Dermis blood vessel endothelial cell (primary cell): ENCODE results near the gene INSM1. TPM values are rescaled to one million over a fixed set of nuclear protein-coding genes. Genes with fewer than 3 reads are reported as not detected.
A peak's percentile ranks its signal among the peaks of the same experiment; 100 is the strongest.
"Not testable (repeated sequence)": the region's sequence is repeated elsewhere in the genome, so short reads cannot be mapped to it uniquely, and the experiment has no call there.

Experiments used
- DNase-seq: peaks from one replicate; pipeline ENCODE4 v3.0.0; 2010
- total RNA-seq: library from RNA; depleted of rRNA; stranded (reverse); fragments of >200 nt; gene quantifications from 2 replicates; pipeline ENCODE4 v1.2.3, GENCODE V29; 2014

The INSM1 gene, protein sequence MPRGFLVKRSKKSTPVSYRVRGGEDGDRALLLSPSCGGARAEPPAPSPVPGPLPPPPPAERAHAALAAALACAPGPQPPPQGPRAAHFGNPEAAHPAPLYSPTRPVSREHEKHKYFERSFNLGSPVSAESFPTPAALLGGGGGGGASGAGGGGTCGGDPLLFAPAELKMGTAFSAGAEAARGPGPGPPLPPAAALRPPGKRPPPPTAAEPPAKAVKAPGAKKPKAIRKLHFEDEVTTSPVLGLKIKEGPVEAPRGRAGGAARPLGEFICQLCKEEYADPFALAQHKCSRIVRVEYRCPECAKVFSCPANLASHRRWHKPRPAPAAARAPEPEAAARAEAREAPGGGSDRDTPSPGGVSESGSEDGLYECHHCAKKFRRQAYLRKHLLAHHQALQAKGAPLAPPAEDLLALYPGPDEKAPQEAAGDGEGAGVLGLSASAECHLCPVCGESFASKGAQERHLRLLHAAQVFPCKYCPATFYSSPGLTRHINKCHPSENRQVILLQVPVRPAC
- not detected in 2 replicates for total RNA-seq

DNA sequence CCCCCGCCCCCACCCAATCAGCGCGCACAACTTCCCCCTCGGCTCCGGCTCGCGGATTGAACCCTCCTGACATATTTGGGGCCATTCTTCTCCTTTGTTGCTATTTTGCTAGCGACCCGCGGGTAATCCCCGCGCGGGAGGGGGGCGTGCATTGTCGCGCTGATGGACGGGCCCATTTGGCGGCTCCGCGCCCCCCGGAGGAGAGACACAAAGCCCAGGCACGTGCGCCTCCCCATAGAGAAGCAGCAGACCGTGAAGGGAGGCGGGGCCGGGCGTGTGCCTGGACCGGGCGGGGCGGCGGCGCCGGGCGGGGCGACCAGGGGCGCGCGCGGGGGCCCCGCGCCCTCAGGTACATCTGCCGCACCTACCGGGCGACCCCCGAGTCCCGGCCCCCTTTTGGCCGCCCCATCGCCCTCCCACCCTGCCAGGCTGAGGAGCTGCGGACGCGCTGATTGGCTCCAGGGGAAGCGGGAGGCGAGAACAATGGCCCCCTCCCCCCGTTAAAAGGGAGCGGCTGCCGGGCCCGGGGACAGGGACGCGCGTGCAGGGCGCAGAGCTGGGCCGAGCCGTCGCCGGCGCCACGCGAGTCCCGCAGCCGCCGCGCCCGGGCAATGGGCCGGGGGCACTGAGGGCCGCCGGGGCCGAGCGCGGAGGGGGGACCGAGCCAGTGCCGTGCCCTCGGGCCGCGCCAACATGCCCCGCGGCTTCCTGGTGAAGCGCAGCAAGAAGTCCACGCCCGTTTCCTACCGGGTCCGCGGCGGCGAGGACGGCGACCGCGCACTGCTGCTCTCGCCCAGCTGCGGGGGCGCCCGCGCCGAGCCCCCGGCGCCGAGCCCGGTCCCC, at the start of gene INSM1:
INSM1 (plus strand) TSS at position 530 of the 843 bp plus-strand sequence; CDS start at position 694, 164 bp downstream.
- no peak for DNase-seq

DNA sequence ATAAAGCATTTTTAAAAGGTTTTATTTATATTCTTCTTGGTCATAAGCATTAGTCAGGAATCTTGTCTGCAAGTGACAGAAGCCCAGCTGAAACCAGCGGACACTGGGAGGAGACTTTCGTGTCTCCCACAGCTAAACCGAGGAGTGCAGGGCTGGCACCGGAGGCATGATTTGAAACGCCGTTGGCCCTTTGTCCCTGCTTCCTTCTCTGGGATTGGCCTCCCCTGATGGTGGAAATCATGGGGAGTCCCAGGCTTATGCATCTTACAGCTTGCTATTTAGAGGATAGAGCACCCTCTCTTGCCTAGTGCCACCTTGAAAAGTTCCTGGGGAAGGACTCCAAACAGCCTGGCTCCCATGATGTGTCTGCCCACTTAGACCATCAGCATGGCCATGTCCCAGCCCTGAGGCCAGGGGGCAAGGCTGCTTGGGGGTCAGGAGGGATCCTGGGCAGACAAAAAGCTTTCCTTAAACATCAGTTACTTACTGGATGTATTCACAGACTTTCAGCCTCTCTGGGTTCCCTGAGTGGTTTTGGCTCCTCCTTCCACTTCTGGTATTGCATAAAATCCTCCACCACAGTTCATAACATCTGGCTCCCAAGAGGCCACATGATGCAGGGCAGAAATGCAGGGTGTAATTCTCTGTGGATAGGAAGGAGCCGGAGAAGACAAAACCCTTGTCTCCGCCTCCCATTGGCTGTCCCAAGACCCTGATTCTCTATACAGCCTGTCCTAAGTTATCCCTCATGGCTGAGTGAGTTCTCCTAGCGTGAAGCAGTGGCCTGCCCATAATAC, 49.3 kb upstream of the INSM1 start:
- DNase-seq = no peak

DNA sequence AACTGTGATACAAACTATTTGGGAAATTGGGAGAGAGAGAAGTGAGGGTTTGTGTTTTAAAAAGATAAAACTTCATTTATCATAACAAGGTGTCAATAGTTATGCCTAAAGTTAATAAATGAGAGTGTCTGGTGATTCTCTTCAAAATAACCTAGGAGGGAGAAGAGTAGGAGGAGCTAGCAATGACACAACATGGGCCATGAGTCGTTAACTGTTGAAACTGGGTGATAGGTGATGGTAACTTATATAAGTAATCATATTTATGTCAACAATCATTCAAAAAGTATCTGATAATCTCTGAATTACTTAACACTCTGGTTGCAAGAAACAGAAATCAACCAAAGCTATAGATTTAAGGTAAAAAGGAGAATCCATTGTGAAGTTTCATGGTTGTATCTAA, 46.8 kb upstream of the INSM1 start:
- DNase-seq = no peak

DNA sequence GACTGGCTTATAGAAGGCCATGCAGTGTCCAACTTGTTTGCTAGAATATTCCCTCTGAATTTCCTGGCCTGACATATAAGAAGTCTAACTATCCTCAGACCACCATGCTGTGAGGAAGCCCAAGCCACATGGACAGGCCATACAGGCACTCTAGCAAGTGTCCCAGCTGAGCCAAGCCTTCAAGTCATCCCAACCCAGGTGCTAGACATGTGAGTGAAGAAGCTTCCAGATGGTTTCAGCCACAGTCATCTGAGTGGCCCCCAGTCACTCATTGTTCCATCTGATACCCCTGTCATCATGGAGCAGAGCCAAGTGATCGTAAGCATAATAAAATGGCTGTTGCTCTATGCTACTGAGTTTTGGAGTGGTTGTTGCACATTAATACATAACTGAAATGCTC, 46.0 kb upstream of the INSM1 start:
- DNase-seq = no peak

DNA sequence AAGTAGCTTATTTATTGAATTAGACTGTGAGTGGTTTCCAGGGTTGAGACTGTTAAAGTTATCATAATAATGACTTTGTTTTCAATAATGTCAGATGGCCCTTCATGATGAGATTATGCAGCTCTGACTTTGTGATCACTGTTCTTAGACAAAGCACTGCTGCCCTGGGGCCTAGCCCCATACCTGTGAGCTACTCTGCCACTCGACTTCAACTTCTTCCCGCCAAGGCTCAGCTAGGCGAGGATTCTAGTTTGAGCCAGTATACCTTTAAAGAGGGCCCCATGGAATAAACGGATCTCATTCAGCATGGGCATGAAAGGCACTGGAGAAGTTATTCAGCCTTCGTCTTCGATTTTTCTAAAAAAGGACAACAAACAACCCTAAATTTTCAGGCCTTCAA, 45.0 kb upstream of the INSM1 start:
- no peak for DNase-seq

DNA sequence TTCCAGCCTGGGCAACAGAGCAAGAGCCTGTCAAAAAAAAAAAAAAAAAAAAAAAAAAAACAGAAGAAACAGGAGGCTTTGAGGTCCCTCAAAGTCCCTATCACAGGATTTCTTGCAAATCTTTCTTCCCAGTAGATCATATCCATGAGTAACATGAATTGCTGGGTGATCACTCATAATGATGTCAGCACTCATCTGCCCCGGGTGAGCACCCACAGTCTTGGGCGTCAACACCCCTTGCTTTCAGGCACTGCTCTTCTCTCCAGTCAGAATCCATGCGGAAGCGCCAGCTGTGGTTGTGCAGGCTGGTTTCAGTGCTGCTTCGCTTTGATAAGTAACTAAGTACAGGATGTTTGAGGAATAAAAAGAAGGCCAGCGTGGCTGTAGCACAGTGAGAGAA, 40.2 kb upstream of the INSM1 start:
- no peak for DNase-seq

DNA sequence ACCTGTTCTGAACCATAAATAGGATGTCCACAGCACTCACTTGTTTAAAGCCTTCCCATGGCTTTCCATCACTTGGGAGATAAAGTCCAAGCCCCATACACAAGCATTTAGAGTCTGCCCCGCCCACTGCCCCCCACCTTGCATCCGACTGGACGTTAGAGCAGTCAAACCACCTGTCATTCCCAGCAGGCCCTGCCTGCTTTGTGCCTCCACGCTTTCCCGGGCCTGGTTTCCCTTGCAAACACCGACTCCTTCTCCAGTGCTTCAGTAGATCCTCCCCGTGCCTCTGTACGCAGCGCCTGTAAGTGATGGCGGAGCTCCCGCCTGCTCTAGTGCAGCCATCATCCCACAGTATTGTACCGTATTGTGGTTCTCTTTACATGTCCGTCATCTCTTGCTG, 38.3 kb upstream of the INSM1 start:
- no peak for DNase-seq

DNA sequence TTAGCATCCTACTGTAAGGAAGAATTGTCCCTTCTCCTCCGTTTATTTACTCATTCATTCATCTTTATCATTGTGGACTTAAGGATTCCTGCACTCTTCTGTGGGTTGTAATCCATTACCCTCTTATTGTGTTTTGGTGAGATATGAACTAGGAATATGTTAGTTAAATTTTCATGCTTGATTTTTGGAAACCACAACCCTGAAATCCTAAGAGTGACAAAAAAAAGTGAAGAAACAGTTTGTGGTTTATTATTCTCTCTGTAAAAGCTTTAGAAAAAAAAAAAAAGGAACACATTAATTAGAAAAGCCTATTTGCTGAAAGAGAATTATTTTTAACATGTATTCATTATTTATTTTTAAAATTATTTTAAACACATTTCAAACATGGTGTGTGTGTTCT, 36.7 kb upstream of the INSM1 start:
- DNase-seq = no peak

DNA sequence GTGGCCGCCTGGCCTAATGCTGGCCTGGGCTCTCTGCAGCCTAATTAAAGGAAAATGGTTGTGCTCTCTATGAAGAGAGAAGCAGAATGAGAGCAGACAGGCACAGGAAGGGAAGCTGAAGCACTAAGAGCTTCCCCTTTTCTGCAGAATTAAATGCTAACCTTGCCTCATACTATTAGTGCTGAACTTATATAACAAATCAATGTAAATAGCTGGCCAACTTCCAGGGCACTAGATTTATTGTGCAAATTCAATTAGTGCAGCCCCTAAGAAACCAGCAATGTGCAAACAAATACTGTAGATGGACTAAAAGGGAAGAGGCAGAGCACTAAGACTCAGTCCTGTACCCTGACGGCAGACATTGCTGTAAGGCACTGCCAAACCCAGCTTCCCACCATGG, 36.1 kb upstream of the INSM1 start:
- no peak for DNase-seq

DNA sequence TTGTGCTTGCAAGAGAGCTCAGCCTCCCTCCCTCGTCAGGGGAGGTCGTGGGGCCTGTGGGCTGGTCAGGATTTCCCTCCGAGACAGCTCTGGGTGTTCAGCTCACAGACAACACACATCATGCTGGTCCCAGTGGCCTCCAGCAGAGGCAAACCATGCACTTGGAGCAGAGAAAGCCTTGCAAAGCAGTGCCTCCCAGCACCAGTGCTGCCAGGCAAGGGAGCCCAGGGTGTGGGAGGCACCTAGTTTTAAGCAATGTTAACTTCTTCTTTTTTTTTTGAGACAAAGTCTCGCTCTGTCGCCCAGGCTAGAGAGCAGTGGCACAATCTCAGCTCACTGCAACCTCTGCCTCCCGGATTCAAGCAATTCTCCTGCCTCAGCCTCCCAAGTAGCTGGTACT, 34.0 kb upstream of the INSM1 start:
- no peak for DNase-seq

DNA sequence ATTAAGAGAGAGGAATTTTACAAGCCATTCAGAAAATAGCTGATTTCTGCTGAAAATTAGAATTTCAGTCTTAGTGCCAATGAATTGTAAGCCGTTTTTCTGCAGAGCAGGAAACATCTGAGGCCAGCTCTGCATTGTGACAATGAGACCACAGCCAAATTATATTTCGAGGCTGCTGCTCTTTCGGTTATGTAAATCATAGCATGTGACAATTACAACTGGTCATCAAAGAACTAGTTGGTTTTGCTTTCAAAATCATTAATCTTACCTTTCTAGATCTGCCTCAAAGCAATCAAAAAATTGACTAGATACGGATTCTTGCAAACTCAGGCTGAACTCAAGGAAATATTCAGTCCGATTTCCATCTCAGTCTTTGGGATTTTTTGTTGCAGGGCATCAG, 33.4 kb upstream of the INSM1 start:
- DNase-seq = no peak

DNA sequence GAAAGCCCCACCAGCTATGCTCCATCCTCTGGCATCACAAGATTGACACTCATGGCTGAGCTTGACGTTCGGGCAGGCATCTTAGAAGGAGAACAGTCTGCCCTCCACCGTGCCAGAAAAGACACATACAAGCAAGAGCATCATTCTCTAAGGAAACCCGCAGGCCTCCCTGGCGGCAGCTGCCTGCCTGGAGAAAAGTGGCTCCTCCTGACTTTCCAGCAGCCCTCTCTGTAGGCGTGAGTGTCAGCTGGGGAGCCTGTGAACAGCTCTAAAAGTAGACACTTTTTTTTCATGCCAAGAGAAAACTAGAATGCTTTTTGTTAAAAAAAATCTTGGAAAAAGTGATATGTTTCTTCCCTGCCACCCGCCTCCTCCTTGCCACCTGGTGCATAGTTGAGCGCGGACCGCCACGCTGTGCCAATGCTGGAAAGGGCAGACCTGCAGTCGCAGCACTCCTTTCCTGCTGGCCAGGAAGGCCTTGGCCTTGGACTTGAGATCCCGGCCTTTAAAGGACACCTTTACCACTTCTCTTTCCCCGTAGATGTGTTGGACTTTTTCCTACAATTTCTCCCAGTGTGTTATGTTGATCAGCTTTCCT, 29.7 kb upstream of the INSM1 start:
- DNase-seq = no peak

DNA sequence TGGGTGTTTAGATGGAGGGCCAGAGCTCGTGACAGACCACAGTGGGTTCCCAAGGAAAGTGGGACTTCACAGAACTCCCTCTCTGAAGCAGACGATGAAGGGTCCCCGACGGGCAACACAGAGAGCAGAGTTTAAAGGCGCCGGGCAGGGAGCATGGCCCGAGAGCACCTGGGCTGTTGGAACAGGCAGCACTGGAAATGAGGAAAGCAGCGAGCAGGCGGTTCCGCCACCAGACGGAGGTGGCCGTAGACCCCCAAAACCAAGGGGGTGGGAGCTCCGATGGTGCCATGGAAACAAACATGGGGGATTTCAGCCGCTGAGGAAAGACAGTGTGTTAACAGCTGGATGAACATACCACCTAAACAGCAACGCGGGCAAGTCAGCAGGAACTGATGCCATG, 27.5 kb upstream of the INSM1 start:
- DNase-seq = no peak

DNA sequence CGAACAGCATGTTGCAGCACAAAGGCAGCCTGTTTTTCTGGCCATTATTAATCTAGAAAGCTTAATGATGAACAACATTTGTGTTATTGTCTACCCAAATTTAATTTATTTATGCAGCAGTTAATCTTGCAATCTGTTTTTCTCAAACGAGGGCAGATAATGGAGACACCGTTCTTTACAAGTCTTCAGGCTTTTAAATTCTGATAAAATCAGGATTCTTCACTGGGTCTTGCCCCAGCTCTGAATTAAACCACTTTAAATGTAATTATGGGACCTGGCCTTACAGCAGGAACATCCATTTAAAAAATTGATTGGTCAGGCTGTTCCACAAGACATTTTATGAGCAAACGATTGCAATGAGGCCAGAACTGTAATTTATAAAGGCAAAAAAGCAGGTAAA, 26.5 kb upstream of the INSM1 start:
- no peak for DNase-seq

DNA sequence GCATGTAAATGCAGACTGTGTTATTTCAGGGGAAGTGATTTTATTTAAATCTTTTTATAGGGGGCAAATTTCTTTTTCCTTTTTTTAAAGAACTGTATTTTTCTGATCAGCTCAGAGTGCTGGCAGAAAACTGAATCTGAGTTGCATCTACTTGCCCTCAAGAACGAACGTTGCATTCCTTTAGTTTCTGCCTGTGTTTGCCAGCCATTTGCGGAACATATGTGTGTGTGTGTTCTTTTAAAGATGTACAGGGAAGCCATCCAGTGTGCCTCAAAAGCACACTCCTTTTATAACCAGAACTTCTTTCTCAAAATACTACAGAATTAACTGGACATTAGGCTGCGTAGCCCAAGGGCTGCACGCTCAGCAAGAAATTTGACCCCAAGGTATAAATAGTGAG, 25.8 kb upstream of the INSM1 start:
- no peak for DNase-seq

DNA sequence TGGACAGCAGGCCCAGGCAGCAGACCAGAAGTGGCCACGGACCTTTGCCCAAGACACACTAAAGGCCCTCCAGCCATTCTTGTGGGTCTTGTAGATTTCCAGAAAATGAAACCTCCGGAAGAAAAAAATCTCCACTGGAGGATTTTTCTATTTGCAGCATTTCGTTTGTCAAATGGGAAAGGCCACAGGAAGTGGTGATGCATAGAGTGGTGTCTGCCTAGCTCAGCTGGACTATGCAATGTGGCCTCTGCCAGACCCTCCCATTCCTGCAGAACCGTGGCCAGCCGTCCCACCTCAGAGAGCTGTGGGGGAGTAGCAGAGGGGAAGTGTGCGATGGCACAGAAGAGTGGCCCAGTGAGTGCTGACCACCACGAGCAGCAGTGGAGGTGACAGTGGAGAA, 24.0 kb upstream of the INSM1 start:
- DNase-seq = no peak

DNA sequence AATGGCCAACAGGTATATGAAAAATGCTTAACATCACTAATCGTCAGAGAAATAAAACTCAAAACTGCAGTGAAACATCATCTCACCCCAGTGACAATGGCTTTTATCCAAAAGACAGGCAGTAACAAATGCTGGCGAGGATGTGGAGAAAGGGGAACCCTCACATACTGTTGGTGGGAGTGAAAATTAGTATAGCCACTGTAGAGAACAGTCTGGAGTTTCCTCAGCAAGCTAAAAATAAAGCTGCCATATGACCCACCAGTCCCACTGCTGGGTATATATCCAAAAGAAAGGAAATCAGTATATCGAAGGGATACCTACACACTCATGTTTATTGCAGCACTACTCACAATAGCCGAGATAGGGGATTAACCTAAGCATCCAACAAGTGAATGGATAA, 23.4 kb upstream of the INSM1 start:
- DNase-seq = no peak

DNA sequence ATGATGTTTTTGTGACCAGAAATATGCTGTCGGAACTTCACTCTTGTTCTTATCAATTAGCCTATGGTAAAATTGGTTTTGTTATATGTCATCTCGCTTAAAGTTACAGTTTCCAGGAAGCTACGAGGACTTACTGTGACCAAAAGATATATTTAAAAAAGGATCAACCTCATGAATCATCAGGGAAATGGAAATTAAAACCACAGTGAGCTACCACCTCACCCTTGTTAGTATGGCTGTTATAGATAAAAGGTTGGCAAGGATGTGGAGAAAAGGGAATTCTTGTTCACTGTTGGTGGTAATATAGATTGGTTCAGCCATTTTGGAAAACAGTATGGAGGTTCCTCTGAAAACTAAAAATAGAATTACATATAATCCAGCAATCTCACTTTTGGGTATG, 14.3 kb upstream of the INSM1 start:
- DNase-seq = no peak

DNA sequence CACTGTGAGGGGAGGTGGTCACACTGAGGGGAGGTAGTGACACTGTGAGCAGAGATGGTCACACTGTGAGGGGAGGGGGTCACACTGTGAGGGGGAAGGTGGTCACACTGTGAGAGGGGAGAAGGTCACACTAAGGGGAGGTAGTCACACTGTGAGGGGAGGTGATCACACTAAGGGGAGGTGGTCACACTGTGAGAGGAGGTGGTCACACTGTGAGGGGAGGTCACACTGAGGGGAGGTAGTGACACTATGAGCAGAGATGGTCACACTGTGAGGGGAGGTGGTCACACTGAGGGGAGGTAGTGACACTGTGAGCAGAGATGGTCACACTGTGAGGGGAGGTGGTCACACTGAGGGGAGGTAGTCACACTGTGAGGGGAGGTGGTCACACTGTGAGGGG, 12.4 kb upstream of the INSM1 start:
- DNase-seq = not testable (repeated sequence)

DNA sequence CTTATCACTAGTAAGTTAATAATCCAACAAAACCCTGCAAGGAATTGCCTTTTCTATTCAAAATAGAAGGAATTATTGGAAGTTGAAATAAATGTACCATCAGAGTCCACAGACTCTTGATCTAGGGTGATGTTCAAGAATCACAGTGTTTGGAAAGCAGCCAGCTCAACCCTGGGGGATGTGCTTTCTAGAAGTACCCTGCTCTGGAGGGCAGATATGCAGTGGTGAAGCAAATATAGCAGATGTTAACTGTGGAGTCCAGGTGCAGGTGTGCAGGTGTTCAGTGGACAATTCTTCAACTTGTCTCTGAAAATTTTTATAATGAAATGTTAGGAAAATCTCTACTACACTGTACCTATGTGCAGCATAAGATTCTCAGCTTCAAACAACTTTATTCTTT, 9.1 kb upstream of the INSM1 start:
- no peak for DNase-seq

DNA sequence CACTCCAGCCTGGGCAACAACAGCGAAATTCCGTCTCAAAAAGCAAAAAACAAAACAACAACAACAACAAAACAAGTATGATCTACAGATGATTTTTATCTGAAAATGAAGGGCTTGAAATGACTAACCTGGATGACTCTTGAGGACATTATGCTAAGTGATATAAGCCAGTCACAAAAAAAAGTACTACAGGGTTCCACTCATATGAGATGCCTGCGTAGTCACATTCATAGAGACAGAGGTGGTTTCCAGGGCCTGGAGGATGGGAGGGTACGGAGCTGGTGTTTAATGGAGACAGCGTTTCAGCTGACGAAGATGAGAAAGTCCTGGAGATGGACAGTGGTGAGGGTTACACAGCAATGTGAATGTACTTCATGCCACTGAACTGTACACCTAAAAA, 8.3 kb upstream of the INSM1 start:
- no peak for DNase-seq

DNA sequence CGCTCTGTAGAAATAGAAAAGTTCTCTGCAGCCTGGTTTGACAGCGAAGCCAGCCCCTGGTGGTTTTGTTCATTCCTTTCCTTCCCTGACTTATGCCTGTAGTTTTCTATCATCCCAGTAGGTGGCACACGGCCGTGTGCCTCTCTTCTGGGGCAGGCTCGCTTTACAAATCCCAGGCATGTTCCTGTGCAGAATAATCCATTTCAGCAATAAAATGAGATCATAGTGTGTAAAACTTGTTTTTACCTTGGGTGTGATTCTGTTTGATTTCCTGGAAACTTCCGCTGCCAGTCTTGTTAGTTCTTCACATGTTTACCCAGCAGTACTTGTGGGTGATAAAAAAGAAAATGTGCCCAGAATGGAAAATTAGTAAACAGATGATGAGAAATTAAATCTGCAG, 7.4 kb upstream of the INSM1 start:
- peak; percentile 73 for DNase-seq
